Subcutaneous adipose tissue (tissue), 4 donors: ENCODE data around the gene PDE11A. TPM values are rescaled to one million over a fixed set of nuclear protein-coding genes. Genes with fewer than 3 reads are reported as not detected.

Experiments used
- total RNA-seq, 4 donors: library from RNA; depleted of rRNA; stranded (reverse); fragments of >200 nt; gene quantifications; one replicate each; pipeline ENCODE4 v1.1.0, GENCODE V29; 2016
- TF ChIP-seq, protein P1 (sequence below): fragments of 450-650 bp; IDR thresholded peaks from one replicate; pipeline ENCODE4 v1.5.1; 2016; ENCODE audit warnings: low read depth, mild to moderate bottlenecking, control low read depth, antibody characterized with exemption, moderate library complexity

Gene PDE11A
- total RNA-seq, 4 donors from 2014 or later = 0.33 to 1.2 (median 1.1) TPM; not detected in 1

GRCh38 chr2:177881008-177881747, 191.4 kb downstream of the PDE11A start:
- TF ChIP-seq, protein P1, sequence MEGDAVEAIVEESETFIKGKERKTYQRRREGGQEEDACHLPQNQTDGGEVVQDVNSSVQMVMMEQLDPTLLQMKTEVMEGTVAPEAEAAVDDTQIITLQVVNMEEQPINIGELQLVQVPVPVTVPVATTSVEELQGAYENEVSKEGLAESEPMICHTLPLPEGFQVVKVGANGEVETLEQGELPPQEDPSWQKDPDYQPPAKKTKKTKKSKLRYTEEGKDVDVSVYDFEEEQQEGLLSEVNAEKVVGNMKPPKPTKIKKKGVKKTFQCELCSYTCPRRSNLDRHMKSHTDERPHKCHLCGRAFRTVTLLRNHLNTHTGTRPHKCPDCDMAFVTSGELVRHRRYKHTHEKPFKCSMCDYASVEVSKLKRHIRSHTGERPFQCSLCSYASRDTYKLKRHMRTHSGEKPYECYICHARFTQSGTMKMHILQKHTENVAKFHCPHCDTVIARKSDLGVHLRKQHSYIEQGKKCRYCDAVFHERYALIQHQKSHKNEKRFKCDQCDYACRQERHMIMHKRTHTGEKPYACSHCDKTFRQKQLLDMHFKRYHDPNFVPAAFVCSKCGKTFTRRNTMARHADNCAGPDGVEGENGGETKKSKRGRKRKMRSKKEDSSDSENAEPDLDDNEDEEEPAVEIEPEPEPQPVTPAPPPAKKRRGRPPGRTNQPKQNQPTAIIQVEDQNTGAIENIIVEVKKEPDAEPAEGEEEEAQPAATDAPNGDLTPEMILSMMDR = no peak

DNA sequence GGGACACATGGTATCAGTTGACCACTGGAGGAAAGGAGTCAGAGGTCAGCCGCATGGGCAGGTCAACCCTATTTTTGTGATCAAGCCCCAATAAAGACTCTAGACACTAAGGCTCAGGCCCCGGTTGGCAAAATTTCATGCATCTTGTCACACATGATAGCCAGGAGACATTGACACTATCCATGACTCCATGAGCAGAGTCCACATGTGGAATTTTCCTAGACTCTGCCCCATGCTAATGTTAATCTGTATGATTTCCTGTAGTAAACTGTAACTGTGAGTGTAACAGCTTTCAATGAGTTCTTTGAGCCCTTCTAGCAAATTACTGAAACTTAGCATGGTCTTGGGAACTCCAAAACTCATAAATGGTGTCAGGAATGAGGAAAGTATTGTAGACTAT, 192.3 kb downstream of the PDE11A start:
- TF ChIP-seq, protein P1 = no peak

DNA sequence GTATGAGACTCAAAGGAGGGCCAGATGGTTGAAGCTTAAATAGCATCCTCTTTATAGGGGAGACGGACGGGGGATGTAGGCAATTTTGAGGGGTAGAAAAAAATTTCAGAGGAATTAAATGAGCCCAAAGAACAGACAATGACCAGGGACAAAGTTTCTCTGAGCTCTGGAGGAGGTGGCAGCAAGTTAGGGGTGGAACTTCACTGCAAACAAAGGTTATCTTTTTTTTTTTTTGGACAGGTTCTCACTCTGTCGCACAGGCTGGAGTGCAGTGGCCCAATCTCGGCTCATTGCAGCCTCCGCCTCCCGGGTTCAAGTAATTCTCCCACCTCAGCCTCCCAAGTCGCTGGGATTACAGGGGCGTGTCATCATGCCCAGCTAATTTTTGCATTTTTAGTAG, 195.6 kb downstream of the PDE11A start:
- TF ChIP-seq, protein P1 = no peak

GRCh38 chr2:177874686-177875085, 197.9 kb downstream of the PDE11A start:
- TF ChIP-seq, protein P1 = no peak

DNA sequence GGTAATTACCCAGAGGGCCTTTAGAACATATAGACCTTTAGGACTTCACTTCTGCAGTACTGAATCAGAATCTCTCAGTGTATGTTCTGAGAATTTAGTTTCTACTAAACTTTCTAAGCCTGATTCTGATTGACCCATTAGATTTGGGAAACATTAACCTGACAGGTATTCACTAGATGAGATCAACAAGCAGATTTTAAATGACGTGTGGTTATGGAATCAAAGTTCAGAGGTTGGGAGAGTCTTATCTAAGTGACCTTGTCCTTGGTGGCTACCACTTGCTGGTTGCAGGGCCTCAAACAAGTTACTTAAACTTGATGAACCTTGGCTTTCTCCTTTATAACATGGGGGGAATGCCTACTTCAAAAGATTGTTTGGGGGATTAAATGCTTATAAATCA, 198.7 kb downstream of the PDE11A start:
- TF ChIP-seq, protein P1 = no peak

- TF ChIP-seq, protein P1 = no peak
Observed at GRCh38 chr2:177872286-177872685, 200.3 kb downstream of the PDE11A start.

DNA sequence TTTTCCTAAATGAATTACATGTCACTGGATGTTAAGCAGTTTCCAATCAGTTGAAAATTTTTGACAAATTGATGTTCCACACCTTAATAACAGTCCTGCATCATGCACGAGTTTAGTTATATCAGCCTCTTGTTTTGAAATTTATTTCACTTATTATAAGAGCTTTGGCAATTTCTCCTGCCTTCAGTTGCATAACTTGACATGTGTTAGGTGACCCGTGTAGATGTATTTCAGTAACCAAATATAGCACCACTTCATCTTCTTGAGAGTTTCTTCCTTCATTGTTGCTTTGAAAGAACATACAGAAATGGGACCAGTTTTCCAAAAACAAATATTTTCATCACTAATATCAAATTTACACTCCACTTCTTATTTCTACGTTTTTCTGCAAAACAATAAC, 202.7 kb downstream of the PDE11A start:
- TF ChIP-seq, protein P1 = no peak
